Measurements from ENCODE around the gene PCSK2.

Gene PCSK2

DNA sequence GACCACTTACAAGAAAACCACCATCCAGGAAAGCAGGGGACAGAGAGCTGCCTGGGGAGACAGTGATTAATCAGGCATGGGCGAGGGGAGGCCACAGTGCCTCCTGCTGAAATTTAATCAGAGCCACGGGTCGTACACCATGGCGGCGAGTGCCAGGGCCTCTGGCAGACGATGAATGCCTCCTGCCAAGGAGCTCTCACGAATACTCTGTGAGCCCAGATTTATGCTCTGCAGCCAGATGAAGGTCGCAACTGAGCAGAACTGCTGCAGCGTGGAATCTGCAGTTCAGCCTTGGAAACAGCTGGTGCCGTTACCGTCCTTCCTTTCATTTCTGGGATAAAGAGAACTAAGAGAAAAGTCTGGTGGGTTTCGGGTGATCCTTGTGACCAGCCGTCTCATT is 218.7 kb downstream of the PCSK2 start:
- no peak for DNase-seq (ENCODE audit: low spot score)

DNA sequence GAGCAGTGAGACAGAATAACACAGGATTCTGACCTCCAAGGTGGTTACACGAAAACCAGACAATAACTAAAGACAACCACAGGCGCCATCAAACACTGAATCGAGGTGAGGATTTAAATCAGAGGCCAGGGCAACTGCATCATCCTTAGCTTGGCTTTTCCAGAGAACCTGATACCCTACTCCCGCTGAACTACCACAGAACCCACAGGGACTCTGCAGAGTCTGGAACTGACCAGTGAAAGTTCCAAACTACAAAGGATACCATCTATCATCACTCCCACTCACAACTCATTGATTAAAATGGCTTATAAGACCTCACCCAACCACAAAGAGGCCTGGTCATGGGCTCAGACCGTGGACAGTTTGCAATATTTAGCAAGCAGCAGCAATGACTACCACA is 219.3 kb downstream of the PCSK2 start:
- no peak for DNase-seq (ENCODE audit: low spot score)

DNA sequence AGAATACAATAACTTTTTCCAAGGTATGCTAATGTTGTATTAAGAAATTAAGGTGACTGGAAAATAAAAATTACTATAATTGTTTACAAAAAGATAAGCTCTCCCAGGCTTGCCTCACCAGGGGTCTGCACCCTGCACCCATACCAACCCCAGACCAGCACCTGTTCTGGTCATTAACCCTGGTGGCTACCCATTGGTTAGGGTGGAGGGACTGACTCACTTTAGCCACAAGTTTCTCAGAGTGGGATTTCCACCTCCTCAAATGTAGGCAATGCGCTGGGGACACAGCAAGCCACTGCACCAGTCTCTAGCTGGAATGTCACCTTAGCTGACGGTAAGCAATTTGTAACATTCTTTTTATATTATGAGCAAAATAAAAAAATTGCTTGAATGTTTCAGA is 221.2 kb downstream of the PCSK2 start:
- DNase-seq (ENCODE audit: low spot score), result no peak

DNA sequence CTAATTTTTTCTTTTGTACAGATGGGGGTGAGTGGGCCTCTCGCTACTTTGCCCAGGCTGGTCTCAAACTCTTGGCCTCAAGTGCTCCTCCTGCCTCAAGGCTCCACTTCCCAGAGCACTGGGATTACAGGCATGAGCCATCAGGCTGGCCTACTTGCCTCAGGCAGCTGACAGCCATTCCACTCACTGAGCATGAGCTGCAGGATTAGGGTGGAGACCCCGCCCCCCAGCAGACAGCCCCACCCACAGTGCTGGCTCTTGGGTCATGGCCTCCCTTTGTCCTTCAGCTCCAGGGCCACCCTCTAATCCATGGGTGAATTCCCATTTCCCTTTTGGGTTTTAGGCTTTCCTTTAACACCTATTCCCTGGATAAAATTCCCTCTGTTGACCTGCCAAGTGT is 222.2 kb downstream of the PCSK2 start:
- DNase-seq (ENCODE audit: low spot score), result no peak

DNA sequence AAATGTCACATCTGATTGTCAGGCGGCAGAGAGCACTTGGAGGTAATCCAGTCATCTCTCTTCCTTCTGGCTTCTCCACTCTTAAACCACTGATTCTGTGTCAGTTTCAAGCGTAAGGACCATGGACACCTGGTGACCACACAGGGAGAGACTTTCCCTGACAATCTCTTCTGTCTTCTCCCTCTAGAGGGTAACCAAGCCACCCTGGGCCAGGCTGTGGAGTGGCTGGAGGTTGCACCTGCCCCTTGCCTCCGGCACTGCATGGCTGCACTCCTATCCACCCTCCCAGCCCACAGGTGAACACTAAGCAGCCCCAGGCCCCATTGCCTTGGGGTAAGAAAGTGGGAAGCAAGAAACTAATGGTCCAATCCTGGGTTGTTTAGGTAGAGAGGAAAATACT is 225.6 kb downstream of the PCSK2 start:
- no peak for DNase-seq (ENCODE audit: low spot score)

DNA sequence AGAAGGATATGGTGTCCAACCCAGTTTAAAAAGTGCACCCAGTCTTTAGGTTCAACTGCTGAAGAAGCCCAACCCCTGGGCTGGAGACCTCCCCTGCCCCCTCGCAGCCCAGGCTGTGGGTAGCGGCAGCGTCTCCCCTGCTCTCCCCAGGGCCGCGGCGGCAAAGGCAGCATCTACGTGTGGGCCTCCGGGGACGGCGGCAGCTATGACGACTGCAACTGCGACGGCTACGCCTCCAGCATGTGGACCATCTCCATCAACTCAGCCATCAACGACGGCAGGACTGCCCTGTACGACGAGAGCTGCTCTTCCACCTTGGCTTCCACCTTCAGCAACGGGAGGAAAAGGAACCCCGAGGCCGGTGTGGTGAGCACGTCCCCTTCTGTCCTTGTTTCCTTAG is 226.8 kb downstream of the PCSK2 start:
- DNase-seq (ENCODE audit: low spot score), result no peak

DNA sequence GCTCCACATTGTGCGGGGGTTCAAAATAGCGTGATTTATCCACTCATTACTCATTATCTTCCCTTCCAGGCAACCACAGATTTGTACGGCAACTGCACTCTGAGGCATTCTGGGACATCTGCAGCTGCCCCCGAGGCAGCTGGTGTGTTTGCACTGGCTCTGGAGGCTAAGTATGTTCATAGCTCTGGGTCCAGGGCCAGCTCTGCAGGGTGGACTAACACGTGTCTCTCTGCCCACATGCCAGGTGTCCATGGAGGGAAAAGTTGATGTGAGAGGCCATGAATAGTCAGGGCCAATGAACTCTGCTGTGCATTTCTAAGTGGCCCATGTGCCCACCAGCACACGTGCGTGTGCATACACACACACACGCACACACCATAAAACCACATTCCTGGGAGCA is 229.4 kb downstream of the PCSK2 start:
- DNase-seq (ENCODE audit: low spot score), result no peak

DNA sequence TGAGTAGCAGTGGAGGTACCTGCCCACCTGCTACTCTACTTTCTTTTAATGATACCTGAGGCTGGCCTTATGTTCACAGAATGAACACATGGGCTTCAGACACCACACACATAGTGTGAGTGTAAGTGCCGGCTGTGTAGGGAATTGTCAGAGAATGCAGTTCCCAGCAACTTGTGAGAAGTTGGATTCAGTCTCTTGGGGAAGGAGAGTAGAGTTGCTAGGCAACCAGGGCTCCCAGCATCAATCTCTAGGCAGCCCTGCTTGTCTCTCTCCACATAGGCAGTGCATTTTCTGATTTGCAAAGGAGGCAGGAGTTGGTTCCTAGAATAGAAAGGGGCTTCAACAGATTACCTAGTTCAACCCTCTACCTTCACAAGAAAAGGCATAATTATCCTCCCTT is 230.2 kb downstream of the PCSK2 start:
- DNase-seq (ENCODE audit: low spot score), result no peak

DNA sequence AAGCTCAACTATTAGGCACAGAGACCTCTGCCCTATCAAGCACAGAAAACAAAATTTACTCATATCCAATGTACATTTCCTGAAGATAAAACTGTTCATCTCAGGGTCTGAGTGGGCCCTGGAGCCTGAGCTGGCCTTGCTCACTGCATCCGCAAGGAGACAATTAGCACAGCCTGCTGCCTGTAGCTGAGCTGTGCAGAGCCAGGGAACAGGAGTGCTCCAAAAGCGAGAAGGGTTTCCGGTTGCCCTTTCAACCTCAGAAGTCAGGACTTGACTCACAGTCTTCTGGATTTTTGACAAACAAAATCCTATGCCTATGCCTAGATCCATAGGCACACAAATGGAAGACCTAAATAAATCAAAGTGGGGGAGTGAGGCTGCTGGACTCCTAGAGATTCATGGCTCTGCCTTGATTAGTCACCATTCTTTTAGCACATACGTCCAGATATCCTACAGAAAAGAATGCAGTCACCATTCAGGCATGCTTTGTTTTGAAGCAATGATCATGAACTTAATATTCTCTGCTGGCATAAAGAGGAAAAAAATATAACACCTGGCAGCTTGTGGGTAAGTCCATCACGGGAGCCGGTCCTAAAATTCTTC is 230.8 kb downstream of the PCSK2 start:
- DNase-seq (ENCODE audit: low spot score), result no peak

DNA sequence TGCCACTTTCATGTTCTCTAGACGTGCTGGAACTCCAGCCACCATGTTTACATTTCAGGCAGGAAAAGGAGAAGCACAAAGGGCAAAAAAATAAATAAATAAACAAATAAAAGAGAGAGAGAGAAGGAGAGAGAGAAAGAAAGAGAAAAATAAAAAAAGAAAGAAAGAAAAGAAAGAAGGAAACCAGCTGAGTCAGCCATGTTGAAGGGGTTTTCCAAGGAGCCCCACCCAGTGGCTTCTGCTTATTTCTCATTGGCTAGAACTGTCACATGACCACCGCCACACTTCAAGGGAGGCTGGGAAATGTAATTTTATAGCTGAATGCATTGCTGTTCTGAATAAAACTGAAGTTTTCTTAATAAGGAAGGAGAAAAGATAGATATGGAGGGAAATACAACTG is 233.3 kb downstream of the PCSK2 start:
- DNase-seq (ENCODE audit: low spot score), result no peak

DNA sequence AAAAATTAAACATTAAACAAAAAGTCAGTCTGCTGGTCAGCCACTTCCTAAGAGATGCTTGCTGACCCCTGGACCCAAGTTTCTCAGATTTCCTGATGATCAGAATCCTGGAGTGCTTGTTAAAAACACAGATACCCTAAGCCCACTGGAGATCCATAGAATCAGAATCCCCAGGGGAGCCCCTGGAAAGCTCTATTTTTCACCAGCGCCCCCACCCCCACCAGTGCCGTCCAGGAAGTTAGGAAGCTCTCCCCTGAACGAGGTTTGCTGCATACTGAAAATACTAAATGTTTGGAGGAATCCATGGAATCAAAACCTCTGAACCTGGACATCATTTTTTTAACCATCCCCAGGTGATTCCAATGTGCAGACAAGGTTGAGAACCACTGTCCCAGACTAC is 235.1 kb downstream of the PCSK2 start:
- no peak for DNase-seq (ENCODE audit: low spot score)

DNA sequence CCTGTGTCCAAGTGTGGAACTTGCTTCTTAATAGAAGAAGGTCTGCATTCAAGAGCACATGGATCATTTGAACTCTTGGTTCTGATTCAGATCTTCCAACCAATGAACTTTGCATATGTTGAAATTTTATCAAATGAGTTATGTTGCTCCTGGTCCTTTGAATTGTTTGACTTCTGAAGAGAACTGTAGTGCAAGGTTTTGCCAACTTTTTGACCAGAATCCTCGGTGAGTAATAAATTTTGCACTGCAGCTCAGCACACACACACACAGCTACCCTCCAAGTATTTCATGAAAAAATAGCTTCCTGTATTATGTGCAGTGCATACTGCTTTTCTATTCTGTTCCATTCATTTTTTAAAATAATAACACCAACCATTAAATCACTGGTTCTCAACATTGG is 236.9 kb downstream of the PCSK2 start:
- DNase-seq (ENCODE audit: low spot score), result no peak

DNA sequence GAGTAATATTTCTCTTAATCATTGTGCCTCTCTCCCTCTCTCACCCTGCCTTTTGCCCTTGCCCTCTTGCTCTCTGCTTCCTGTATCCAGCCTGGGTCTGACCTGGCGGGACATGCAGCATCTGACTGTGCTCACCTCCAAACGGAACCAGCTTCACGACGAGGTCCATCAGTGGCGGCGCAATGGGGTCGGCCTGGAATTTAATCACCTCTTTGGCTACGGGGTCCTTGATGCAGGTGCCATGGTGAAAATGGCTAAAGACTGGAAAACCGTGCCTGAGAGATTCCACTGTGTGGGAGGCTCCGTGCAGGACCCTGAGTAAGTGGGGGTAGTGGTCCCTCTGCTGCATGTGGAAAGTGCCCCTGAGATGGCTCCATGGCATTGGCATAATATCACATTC is 238.4 kb downstream of the PCSK2 start:
- DNase-seq (ENCODE audit: low spot score), result no peak

DNA sequence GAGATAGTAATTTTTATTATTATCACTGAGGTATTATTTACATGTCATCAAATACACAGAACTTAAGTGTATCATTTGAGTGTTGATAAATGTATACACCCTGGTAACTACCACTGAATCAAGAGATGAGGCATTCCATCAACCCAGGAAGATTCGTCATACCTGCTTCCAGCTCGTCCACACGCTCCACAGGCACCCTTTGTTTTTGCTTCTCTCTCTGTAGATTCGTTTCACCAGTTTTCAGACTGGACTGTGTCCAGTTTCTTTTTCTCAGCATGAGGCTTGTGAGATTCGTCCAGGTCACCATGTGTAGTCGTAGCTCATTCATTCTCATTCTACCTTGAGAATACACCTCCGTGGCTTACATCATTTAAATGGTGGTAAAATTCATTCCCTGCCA is 239.8 kb downstream of the PCSK2 start:
- no peak for DNase-seq (ENCODE audit: low spot score)

DNA sequence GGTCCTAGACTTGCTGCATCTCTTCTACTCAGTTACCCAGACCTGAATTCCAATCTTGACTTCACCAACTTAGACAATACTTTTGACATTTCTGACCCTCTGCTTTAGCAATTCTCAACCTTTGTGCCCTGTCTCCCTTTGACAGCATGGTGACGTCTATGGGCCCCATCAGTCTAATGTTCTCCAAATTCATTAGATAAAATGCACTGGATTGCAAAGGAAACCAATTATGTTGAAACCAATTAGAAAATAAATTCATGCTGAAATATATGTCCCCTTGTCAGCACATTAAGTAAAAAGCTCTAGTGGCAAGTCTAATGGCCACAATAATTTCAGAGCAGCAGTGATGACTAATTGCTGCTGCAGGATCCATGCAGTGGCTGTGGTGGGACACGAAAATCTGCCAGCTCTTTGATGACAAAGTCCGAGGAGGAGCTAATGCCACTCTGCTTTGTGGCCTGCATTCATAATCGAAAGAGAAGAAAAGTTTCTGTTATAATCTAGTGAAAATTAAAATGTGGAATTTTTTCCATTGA is 240.3 kb downstream of the PCSK2 start:
- no peak for DNase-seq (ENCODE audit: low spot score)

DNA sequence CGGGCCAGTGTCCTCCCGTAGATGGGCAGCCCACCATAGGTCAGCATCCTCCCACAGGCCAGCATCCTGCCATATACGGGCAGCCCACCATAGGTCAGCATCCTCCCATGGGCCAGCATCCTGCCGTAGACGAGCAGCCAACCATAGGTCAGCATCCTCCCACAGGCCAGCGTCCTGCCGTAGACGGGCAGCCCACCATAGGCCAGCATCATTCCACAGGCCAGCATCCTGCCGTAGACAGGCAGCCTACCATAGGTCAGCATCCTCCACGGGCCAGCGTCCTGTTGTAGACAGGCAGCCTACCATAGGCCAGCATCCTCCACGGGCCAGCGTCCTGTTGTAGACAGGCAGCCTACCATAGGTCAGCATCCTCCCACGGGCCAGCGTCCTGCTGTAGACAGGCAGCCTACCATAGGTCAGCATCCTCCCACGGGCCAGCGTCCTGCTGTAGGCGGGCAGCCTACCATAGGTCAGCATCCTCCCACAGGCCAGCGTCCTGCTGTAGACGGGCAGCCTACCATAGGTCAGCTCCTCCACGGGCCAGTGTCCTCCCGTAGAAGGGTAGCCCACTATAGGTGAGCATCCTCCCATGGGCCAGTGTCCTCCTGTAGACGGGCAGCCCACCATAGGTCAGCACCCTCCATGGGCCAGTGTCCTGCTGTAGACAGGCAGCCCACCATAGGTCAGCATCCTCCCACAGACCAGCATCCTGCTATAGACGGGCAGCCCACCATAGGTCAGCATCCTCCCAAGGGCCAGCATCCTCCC is 241.4 kb downstream of the PCSK2 start:
- no peak for DNase-seq (ENCODE audit: low spot score)

DNA sequence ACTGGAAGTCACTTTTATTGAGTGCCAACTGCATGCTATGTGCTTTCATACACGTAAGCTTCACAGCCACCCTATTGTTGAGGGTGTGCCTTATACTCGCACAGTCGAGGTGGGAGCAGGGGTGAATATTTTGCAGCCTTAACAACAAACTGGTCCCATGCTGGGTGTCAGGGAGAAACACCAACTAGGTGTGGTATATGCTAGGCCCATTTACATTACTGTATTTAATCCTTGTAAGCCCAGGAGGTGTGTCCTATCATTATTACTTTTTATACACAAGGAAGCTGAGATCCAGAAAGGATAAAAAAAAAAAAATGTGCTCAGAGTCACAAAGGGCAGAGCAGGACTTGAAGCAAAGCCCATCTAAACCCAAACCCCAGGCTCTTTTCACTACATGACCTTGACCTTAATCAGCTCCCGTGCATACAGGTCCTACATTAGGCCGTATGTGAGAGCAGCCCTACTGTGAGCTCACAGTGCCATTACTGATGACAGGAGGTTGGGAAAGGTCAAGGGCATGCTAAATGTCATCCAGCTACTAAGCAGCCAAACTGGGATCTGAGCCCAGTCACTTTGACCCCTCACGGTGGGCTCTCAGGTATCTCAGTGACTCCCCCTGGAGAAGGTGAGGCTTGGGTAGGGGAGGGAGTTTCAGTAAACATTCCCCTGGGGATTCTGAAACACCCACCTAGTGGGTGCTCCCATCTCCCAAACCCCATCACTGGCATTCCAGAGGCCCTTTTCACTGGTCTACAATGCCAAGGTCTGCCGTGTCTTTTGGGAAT is 242.6 kb downstream of the PCSK2 start:
- no peak for DNase-seq (ENCODE audit: low spot score)

DNA sequence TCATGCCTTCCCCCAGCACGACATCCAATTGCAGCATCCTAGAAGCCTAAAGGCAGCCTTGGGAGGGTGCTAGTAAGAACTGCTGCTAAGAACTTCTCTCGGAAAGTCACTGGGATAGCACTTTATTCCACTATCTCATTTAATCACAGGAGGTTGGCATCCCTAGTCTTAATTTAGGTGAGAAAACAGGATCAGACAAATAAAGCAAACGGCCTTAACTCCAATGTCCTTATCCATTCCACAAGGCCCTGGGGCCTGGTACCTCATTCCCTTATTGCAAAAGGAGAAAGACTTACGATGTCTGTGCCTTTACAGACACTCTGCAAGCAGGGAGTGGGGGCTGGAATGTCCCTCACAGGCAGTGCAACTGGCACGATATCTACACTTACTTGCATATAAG is 243.7 kb downstream of the PCSK2 start:
- DNase-seq (ENCODE audit: low spot score), result no peak

DNA sequence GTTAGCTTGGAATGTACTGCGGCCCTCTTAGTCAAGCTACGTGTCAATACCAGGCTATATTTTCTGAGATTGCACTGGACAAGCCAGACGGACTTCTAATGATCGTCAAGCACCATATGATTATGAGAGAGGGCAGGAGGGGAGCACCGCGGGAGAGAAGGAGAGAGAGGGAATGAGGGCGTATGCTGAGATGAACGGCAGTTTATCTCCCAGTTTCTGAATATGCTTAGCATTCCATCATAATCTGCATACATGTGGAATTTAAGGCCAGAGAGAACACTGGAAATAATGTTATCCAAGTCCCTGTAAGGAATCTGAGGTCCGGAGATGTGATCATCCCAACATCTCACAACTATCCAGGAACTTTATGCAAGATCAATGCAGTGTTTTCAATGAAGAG is 244.1 kb downstream of the PCSK2 start:
- DNase-seq (ENCODE audit: low spot score), result no peak

DNA sequence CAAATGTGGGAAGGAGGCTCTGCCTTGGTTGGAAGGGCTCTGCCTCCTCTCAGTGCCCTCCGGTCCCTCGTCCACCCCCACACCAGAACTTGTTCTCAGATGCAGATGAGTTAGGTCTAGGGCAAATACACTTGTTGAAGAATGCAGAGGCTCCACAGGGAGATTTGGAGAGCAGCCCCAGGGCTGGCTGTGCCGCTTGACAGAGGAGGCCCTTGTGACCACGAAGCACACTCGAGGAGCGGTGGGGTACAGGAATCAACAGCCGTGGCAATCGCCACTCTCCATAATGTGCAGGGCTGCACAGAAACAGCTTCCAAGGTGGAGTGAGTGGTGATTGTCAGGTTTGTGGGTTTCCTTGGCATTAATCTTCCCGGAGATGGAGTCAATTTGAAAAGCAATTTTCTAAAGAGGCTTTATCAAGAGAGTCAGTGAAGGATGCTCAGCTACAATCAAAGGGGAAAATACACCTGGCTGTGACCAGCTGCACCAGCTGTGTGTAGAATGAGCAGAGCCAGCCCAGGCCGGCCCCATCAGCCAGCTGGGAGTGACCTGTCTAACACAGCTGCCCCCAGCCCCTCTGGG is 244.9 kb downstream of the PCSK2 start:
- no peak for DNase-seq (ENCODE audit: low spot score)

DNA sequence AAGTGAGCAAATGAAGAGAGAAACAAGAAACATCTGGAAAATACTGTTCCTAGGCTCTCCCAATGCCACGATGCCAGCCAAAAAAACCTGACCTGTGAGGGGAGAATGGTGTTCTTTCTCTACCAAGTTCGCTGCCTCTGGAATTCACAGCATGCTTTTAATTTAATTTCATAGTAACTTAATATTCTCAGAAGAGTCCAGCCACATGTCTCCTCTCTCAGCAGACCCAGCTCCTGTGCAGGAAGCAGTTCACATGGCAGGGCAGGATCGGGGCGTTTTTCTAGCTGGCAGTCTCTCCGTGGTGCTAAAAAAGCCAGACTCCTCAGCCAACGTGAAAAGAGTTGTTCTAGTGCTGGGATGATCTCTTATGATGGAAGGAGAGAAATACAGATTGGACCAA is 246.8 kb downstream of the PCSK2 start:
- DNase-seq (ENCODE audit: low spot score), result no peak

DNA sequence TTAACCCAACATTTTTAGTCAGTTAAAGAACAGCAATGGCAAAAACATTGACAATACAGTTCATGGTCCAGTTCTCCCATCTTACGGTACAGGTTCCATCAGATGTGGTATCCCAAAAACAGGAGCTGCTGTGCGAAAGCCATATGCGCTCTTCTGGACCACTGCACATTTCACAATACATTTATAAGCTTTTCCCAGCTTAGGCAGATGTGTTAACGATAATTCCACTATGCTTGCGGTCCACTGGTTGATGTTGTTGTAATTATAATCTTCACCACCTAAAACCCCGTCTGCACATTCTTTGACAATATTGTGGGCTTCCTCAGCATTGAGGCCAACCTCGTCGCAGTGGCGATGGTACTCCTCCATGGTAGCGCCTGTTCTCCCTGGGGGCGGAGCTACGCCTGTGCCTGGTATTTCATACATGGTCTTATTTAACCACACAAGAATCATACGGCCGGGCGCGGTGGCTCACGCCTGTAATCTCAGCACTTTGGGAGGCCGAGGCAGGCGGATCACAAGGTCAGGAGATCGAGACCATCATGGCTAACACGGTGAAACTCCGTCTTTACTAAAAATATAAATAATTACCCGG is 252.3 kb downstream of the PCSK2 start:
- DNase-seq (ENCODE audit: low spot score), result no peak
